HepG2 (cell line): ENCODE results near the gene PNKD. TPM values are rescaled to one million over a fixed set of nuclear protein-coding genes. Genes with fewer than 3 reads are reported as not detected.

Source experiments
- BRD4 ChIP-seq: sonication (generic); formaldehyde crosslinking; IDR thresholded peaks from 2 replicates; pipeline ENCODE4 v1.4.0; 2020; ENCODE audit warnings: missing genetic modification reagents
- KLF13 ChIP-seq: sonication (generic); formaldehyde crosslinking; IDR thresholded peaks from 2 replicates; pipeline ENCODE4 v1.4.0; 2020; ENCODE audit warnings: mild to moderate bottlenecking, missing genetic modification reagents
- NBN ChIP-seq: fragments of 450-650 bp; conservative IDR thresholded peaks from 2 replicates; pipeline ENCODE4 v1.6.1; 2017
- NFIB ChIP-seq: sonication (generic); formaldehyde crosslinking; IDR thresholded peaks from 2 replicates; pipeline ENCODE4 v1.9.0; 2021; ENCODE audit warnings: missing genetic modification reagents, mild to moderate bottlenecking, borderline replicate concordance
- NFYC ChIP-seq: IDR thresholded peaks from 2 replicates; pipeline ENCODE4 v1.6.1; 2016; ENCODE audit warnings: missing genetic modification reagents, missing compliant biosample characterization
- NPAS2 ChIP-seq: sonication (generic); formaldehyde crosslinking; IDR thresholded peaks from 2 replicates; pipeline ENCODE4 v1.8.0; 2022; ENCODE audit warnings: mild to moderate bottlenecking, missing genetic modification reagents, borderline replicate concordance
- POLR2A ChIP-seq, 2 experiments: IDR thresholded peaks; 2 replicates each; pipeline ENCODE4 v1.6.1; 2011; ENCODE audit warnings: low read depth in 2 of 2, low read length in 2 of 2, mild to moderate bottlenecking in 1 of 2, moderate library complexity in 1 of 2; ENCODE audit not compliant: insufficient read depth in 1 of 2
- SALL2 ChIP-seq: sonication (generic); formaldehyde crosslinking; IDR thresholded peaks from 2 replicates; pipeline ENCODE4 v1.8.1; 2023; ENCODE audit warnings: mild to moderate bottlenecking, missing genetic modification reagents, inconsistent platforms
- SCMH1 ChIP-seq: sonication (generic); formaldehyde crosslinking; IDR thresholded peaks from 2 replicates; pipeline ENCODE4 v1.9.0; 2021; ENCODE audit warnings: missing genetic modification reagents, mild to moderate bottlenecking, borderline replicate concordance
- SMAD1 ChIP-seq: sonication (generic); formaldehyde crosslinking; IDR thresholded peaks from 2 replicates; pipeline ENCODE4 v1.4.0; 2020; ENCODE audit warnings: missing genetic modification reagents, low read depth, mild to moderate bottlenecking, borderline replicate concordance
- YY1 ChIP-seq: IDR thresholded peaks from 2 replicates; pipeline ENCODE4 v1.6.1; 2011; ENCODE audit warnings: low read length, low read depth, moderate library complexity, mild to moderate bottlenecking; ENCODE audit not compliant: insufficient read depth, insufficient replicate concordance
- ZBTB7B ChIP-seq: sonication (generic); formaldehyde crosslinking; IDR thresholded peaks from 2 replicates; pipeline ENCODE4 v1.4.0; 2020; ENCODE audit warnings: missing genetic modification reagents
- ZC3H4 ChIP-seq: sonication (generic); formaldehyde crosslinking; IDR thresholded peaks from 2 replicates; pipeline ENCODE4 v1.4.0; 2020; ENCODE audit warnings: missing genetic modification reagents, borderline replicate concordance
- ZFP62 ChIP-seq: sonication (generic); formaldehyde crosslinking; IDR thresholded peaks from 2 replicates; pipeline ENCODE4 v1.4.0; 2020; ENCODE audit warnings: missing genetic modification reagents
- ZMYM4 ChIP-seq: sonication (generic); formaldehyde crosslinking; IDR thresholded peaks from 2 replicates; pipeline ENCODE4 v1.8.1; 2023; ENCODE audit warnings: mild to moderate bottlenecking, missing genetic modification reagents
- ZNF136 ChIP-seq: sonication (generic); formaldehyde crosslinking; IDR thresholded peaks from 2 replicates; pipeline ENCODE4 v1.8.1; 2022; ENCODE audit warnings: low read depth, mild to moderate bottlenecking, moderate library complexity, missing genetic modification reagents
- ZNF274 ChIP-seq: sonication (generic); formaldehyde crosslinking; IDR thresholded peaks from 2 replicates; pipeline ENCODE4 v1.5.1; 2020; ENCODE audit warnings: mild to moderate bottlenecking, missing genetic modification reagents
- ZNF34 ChIP-seq: sonication (generic); formaldehyde crosslinking; IDR thresholded peaks from 2 replicates; pipeline ENCODE4 v1.4.0; 2020; ENCODE audit warnings: mild to moderate bottlenecking, missing genetic modification reagents, borderline replicate concordance
- ZNF468 ChIP-seq: sonication (generic); formaldehyde crosslinking; IDR thresholded peaks from 2 replicates; pipeline ENCODE4 v1.8.0; 2022; ENCODE audit warnings: mild to moderate bottlenecking, moderate library complexity, missing genetic modification reagents
- ZNF496 ChIP-seq: sonication (generic); formaldehyde crosslinking; IDR thresholded peaks from 2 replicates; pipeline ENCODE4 v1.8.1; 2023; ENCODE audit warnings: mild to moderate bottlenecking, moderate library complexity, missing genetic modification reagents; ENCODE audit not compliant: insufficient replicate concordance
- ZNF569 ChIP-seq: sonication (generic); formaldehyde crosslinking; IDR thresholded peaks from 2 replicates; pipeline ENCODE4 v1.5.0; 2020; ENCODE audit warnings: mild to moderate bottlenecking, missing genetic modification reagents, moderate library complexity, borderline replicate concordance
- ZNF616 ChIP-seq: sonication (generic); formaldehyde crosslinking; IDR thresholded peaks from 2 replicates; pipeline ENCODE4 v1.5.0; 2020; ENCODE audit warnings: low read depth, mild to moderate bottlenecking, missing genetic modification reagents
- ZNF792 ChIP-seq: IDR thresholded peaks from 2 replicates; pipeline ENCODE4 v1.6.1; 2016
- ZNF891 ChIP-seq: sonication (generic); formaldehyde crosslinking; IDR thresholded peaks from 2 replicates; pipeline ENCODE4 v1.5.0; 2020; ENCODE audit warnings: mild to moderate bottlenecking, missing genetic modification reagents
- ZSCAN5A ChIP-seq: sonication (generic); formaldehyde crosslinking; IDR thresholded peaks from 2 replicates; pipeline ENCODE4 v1.8.0; 2022; ENCODE audit warnings: mild to moderate bottlenecking, missing genetic modification reagents, borderline replicate concordance
- polyA plus RNA-seq, 8 experiments: library from polyadenylated mRNA; depleted of rRNA in 3 of 8; stranded (reverse) in 7 of 8; unstranded in 1 of 8; fragments of >200 nt; fragmentation: Illumina TruSeq in 4 of 8; extraction: Trizol in 4 of 8; gene quantifications; 2 replicates each; pipeline versions ENCODE4 v1.2.1 to v1.2.3, GENCODE V29; 2011 to 2016; ENCODE audit warnings: low read depth in 4 of 8, missing spikeins in 1 of 8, mixed read lengths in 1 of 8; ENCODE audit not compliant: insufficient read depth in 1 of 8
- total RNA-seq, 5 experiments: library from RNA; depleted of rRNA; stranded (reverse); fragments of >200 nt; fragmentation: Illumina TruSeq; extraction: Trizol; gene quantifications; 2 replicates each; pipeline ENCODE4 v1.2.3, GENCODE V29; 2016; ENCODE audit warnings: low read depth in 1 of 5
- TF ChIP-seq, protein P1 (sequence below): IDR thresholded peaks from 2 replicates; pipeline ENCODE4 v1.6.1; 2016; ENCODE audit warnings: missing biosample characterization, missing genetic modification reagents, low read depth
- TF ChIP-seq, protein P2 (sequence below): IDR thresholded peaks from 2 replicates; pipeline ENCODE4 v1.6.1; 2018; ENCODE audit warnings: missing genetic modification reagents, mild to moderate bottlenecking, missing compliant biosample characterization

The PNKD gene
- total and polyA plus RNA-seq, 2 of the 13 experiments (the other 11 are each of a cell fraction or from before 2014, with no cell fraction given) = 55.9 to 80.4 TPM

DNA sequence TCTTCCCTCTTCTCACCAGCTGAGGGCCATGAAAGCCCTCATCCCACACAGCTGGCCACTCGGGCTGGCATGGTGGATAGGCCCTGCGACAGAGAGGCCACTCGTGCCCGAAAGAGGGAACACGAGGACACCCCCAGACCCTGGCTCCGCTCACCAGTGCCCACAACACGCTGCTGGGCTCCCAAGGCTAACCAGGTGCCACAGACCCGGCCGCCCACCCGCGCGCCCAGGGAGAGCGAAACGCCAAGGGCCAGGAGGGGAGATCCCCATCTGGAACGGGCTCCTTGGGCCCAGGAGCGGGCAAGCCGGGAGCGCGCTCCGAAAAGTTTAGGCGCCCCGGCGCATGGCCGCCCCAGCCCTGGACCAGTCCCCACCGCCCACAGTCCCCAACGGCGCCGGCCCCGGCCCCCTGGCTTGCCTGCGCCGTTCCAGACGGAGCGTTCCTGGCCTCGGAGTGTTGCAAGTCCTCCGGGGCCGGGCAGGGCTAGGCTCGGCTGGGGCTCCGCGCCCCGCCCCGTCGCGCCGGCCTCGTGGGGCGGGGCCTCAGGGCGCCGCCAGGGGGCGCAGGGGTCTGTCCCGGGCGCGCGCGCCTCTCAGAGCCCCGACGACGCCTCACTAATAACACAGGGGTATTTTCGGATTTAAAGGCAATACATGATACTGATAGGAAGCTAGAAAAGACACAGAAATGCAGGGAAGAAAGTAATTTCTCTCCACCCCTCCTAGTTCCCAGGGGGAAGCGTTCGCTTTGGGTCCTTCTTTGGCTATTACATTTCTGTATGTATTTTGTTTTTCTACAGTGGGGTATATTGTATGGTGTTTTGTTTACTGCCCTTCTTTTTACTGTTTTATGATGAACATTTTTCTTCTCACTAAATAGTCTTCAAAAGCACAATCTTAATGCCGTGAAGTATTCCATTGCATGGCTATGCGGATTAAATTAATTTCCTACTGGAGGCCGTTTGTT is 22.0 kb downstream of the PNKD start, which contains the start of gene TMBIM1 (continued):
- TF ChIP-seq, protein P1, sequence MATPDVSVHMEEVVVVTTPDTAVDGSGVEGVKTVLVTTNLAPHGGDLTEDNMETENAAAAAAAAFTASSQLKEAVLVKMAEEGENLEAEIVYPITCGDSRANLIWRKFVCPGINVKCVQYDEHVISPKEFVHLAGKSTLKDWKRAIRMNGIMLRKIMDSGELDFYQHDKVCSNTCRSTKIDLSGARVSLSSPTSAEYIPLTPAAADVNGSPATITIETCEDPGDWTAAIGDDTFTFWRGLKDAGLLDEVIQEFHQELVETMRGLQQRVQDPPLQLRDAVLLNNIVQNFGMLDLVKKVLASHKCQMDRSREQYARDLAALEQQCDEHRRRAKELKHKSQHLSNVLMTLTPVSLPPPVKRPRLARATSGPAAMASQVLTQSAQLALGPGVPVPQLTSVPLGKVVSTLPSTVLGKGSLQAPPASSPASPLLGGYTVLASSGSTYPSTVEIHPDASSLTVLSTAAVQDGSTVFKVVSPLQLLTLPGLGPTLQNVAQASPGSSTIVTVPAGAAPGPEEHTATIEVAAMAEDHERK (CRISPR knock-in tag) = no peak
- TF ChIP-seq ZFP62 (CRISPR knock-in tag) (no peak), ZMYM4 (CRISPR knock-in tag) (peak; percentile 76), ZNF496 (CRISPR knock-in tag) (no peak), ZNF616 (CRISPR knock-in tag) (no peak), ZNF792 (CRISPR knock-in tag) (peak; percentile 19; the same call in 1 of the 2 replicates), SCMH1 (CRISPR knock-in tag) (no peak), NFIB (CRISPR knock-in tag) (no peak), NBN (no peak), POLR2A (IDR thresholded peaks at IDR 0.05; ENCODE audit: insufficient read depth in 1 of 2, low read depth in 2 of 2, low read length in 2 of 2) (peak; percentile 77 to 88), ZBTB7B (CRISPR knock-in tag) (no peak), ZNF569 (CRISPR knock-in tag) (no peak), ZSCAN5A (CRISPR knock-in tag) (no peak), SALL2 (CRISPR knock-in tag) (peak; percentile 52; the same call in 1 of the 2 replicates), ZNF274 (CRISPR knock-in tag) (no peak; the same call in 1 of the 2 replicates), SMAD1 (CRISPR knock-in tag) (peak; percentile 78; the same call in 1 of the 2 replicates), NPAS2 (CRISPR knock-in tag) (no peak), NFYC (CRISPR knock-in tag) (no peak), ZNF891 (CRISPR knock-in tag) (peak; percentile 70; the same call in 1 of the 2 replicates), ZNF34 (CRISPR knock-in tag) (no peak), ZNF136 (no peak), ZC3H4 (0 out of 2 replicates have a peak, but pooled peaks have one; percentile 29), ZNF468 (CRISPR knock-in tag) (peak; percentile 51; the same call in 1 of the 2 replicates), YY1 (peak; percentile 78), BRD4 (CRISPR knock-in tag) (0 out of 2 replicates have a peak, but pooled peaks have one; percentile 64), KLF13 (CRISPR knock-in tag) (no peak)
- TF ChIP-seq, protein P2, sequence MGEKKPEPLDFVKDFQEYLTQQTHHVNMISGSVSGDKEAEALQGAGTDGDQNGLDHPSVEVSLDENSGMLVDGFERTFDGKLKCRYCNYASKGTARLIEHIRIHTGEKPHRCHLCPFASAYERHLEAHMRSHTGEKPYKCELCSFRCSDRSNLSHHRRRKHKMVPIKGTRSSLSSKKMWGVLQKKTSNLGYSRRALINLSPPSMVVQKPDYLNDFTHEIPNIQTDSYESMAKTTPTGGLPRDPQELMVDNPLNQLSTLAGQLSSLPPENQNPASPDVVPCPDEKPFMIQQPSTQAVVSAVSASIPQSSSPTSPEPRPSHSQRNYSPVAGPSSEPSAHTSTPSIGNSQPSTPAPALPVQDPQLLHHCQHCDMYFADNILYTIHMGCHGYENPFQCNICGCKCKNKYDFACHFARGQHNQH (CRISPR knock-in tag) = peak; percentile 70; the same call in 1 of the 2 replicates
